HG02840 (cell line): ENCODE results near the gene NDST4.

Source experiments
- ATAC-seq: cut with Tn5 transposase; IDR thresholded peaks from one replicate; pipeline ENCODE4 v1.9.1; 2021; ENCODE audit warnings: mild to moderate bottlenecking, moderate library complexity, moderate number of reproducible peaks; ENCODE audit not compliant: unreplicated experiment, low FRiP score

The NDST4 gene

DNA sequence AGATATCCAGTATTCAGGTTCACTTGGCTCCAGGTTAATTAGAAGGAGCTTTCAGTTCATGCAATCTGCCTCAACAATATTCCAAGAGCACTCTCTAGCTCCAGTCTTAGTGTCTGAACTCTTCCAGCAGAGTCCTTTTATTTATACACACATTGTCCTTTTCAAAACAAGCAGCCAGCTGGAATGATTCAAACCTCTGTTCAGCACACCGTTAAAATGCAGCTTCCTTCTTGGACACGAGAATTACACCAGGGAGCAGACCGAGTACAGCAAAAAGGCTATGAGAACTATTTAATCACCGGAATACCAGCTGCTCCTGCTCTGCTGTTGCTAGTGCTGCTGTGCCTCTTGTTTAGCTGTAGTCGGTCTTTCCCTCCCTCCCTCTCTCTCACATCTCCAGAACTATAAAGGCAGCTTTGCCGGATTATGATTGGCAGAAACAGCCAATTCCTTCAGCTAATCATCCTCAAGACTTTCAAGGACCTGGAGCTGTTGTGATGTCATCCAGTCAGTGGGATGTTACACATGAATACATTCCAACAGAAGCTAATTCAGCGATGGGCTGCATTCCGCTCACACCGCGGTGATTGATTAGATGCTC lies at the start of gene NDST4:
NDST4 (minus strand) TSS at position 115 of the 601 bp plus-strand sequence. CDS start 36,584 bp downstream, outside the sequence.
- ATAC-seq: no peak

DNA sequence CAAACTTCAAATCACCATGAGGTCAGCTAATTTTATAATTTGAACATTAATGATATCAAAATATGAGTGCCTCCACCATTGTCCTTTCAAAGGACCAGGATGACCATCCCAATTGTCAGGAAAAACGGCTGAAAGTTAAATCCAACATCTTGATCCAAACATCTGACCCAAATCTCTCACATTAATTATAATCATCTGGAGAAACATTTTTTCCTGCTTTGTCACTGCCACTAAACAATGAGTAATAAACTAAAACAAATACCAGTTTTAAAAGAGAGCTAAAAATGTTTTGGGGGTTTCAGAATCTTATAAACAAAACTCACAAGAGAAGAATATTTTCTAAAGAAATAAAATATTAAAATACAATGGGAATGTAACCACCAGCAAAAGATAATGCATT lies 45.7 kb upstream of the NDST4 start:
- no peak for ATAC-seq

DNA sequence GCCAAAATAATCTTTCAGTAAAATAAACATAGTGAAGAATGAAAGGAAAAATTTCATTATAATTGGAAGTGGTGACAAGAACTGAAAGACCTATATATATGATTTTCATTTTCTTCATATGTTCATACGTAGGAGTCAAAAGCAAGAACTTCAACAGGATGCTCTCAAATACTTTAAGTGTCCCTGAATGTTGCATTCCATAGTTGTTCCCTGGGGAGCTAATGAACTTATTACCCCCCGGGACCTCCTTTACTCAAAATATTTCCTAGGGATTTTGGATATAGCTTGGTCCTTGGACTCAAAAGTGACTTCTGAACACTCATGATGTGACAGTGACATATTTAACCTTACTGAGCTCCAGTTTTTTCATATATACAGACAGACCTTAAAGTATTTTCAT lies 44.9 kb upstream of the NDST4 start:
- no peak for ATAC-seq

DNA sequence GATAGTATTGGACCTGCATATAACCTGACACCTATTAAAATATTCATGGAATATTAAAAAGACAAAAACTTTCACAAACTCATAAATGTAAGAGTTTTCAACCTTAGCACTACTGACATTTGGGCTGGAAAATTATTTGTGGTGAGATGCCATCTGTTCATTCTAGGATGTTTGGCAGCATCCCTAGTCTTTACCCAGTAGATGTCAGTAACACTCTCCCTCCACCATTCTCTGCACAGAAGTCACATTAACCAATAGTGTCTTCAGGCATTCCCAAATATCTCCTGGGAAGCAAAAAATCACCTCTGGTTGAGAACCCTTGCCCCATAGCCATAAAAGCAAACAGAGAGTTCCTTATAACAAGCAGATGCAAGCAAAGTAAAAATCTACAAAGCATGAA lies 41.4 kb upstream of the NDST4 start:
- ATAC-seq: no peak

DNA sequence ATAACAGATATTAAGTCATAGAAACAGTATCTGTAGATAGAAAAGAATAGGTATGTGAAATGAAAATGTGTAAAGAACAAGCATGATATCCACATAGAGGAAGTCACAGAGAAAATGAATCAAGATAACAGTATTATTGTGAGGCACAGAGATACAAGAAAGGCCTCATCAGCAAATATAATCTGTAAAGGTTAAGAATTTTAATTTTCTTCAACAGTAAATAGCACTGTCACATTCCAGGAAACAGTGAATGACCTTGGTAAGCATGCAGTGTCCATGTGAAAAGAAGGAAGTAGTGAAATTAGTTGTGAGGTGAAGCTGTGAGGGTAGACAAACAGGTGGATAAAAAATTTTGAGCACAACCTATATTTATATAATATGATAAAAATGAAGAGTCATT lies 39.5 kb upstream of the NDST4 start:
- no peak for ATAC-seq

DNA sequence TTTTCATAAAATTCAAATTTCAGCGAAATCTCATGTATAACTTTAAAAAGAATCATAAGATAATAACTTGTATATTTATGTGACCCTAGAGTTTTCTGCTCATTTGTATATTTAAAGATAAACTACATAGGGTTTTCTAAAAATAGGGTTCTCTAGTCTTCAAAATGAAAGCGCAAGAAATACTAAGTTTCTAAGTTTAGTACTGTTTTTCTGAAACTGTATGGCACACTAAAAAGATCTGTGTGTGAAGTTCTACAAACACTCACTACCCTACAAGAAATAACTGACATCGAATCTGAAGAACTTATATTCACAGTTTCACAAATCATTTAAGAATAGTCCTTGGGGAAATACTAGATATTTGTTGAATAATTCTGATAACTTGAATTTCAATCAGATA lies 38.7 kb upstream of the NDST4 start:
- no peak for ATAC-seq

DNA sequence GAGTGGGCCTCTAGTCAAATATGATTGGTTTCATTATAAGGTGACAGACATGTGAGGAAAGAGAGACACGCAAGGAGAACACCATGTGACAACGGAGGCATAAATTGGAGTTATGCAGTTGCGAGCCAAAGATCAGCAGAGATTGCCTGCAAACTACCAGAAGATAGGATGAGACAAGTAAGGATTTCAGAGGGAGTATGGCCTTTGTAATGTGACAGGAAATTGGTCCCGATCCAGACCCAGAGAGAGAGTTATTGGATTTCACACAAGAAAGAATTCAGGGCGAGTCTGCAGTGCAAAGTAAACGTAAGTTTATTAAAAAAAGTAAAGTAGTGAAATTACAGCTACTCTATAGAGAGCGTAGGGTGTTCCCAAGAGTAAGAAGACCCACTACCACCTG lies 35.7 kb upstream of the NDST4 start:
- no peak for ATAC-seq

DNA sequence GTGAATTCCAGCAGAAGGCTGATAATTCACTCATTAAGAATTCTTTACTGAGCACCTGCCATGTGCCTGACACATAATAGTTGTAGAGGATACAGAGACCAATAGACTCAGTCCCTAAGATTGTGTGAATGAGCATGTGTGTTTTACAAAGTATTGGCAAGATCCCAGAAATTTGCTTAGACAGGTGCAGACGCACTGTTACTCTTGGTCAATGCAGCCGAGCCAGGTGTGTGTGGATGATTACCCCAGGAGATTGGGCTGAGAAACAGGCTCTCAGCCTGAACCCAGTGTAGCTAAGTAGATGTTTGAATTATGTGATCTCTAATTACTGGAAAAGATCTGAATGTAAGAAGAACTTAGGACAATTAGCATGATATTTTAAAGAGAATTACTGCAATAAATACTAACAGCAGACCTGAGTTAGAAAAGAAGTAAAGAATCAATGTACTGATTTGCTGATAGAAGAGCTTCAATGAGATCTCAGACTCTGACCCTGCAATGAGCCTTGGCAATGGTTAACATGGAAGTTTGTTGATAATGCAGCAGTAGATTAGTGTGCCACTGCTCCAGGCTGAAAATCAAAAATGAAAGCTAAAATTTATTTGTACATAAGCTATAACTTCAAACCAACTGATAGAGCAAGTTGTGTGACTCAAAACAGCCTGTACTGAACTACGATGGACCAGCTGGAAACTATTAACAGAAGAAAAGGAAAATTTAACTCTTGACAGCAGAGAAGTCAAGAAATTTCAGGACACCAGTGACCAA lies 32.2 kb upstream of the NDST4 start:
- no peak for ATAC-seq

DNA sequence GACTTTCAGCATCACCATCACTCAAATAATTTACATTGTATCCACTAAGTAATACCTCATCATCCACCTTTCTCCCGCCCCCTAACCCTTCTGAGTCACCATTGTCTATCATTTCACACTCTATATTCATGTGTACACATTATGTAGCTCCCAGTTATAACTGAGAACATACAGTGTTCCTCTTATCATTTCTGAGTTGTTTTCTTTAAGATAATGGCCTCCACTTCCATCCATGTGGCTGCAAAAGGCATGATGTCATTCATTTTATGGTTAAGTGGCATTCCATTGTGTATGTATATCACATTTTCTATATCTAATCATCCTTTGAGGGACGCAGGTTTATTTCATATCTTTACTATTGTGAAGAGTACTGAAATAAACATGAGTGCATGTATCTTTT lies 14.6 kb upstream of the NDST4 start:
- ATAC-seq: no peak

DNA sequence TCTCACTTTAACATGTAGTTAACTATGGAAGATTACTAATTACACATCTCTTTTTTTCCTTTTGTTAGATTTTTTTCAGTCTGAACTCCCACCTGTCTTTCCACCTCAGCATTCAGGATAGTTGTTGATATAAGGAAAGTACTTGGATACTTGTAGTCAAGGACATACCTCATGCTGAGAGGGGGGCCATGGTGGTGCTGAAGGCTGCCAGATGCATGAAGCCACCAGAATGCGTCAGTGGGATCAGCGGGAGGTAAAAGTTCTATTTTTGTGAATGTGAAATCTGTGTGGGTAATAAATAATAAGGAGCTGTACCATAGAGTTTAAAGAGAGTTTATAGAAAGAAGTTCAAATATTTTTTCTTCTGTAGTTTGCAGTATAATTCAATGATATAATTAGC lies 13.1 kb upstream of the NDST4 start:
- no peak for ATAC-seq

DNA sequence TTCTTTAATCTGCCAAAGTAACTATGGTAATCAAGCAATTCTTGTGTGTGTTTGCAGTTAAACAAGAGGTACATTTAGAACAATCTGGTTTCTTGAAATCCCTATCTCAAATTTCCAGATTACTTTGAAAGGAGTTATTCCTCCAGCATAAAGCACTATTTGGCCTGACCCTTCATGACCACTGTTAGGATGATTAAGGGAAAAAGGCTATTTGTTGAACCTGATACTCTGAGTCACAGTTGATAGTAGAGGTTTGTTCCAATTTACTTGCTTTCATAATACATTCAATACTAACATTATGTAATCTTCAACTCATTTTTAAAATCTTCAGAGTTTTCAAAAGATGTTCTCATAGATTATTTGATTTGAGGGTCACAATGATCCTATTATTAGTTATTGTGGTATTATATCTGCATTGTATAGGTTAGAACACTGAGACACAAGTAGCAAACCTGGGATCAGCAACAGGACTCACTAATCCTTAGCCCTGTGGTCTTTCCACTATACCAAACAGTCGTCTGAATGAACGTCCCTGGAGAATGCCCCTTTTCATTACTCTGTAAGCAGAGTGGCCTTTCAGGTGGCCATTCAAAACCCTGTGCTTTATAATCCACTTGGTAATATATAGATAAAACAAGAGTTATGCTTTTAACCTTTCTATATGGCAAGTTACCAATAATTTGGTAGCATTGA lies 8.1 kb upstream of the NDST4 start:
- no peak for ATAC-seq

DNA sequence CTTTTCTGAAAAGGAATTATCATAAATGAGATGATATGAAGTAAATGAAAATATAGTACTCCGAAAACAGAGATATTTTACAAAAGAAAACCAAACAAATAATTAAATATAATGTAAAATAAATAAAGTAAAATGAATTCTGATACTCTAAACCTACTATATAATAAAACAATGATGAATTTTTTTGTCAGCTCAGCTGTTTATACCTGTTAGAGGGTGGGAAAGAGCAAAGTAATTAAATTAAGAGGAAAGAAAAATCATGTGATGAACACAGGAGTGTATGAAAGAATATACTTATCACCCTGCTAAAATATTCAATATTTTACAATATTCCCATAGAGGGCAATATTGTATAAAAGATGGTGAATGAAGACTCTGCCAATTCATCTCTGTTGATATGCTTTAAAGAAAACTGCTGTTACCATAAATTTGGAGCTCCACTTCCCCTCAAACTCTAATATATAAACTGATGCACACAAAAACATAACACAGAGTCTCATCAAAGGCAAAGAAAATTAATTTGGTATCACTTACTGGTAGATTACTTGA lies 6.5 kb upstream of the NDST4 start:
- ATAC-seq: no peak

DNA sequence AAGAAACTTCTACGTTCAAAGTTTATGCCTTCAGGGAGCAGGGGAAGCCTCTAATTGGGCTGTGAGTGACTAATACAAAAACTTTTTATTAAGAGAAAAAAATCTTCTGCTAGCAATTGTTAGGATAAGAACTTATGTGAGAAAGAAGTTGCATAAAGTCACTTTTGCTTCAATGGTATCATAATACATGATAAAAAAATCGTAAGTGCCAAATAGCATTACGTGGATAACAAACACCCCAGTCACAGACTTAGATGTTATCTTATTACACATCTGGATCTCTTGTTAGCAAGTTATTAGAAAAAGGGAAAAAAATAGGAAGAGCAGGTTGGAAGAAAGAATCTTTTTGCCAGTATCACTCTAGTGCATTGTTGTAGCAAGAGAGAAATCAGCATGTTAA lies 4.2 kb upstream of the NDST4 start:
- ATAC-seq: no peak

DNA sequence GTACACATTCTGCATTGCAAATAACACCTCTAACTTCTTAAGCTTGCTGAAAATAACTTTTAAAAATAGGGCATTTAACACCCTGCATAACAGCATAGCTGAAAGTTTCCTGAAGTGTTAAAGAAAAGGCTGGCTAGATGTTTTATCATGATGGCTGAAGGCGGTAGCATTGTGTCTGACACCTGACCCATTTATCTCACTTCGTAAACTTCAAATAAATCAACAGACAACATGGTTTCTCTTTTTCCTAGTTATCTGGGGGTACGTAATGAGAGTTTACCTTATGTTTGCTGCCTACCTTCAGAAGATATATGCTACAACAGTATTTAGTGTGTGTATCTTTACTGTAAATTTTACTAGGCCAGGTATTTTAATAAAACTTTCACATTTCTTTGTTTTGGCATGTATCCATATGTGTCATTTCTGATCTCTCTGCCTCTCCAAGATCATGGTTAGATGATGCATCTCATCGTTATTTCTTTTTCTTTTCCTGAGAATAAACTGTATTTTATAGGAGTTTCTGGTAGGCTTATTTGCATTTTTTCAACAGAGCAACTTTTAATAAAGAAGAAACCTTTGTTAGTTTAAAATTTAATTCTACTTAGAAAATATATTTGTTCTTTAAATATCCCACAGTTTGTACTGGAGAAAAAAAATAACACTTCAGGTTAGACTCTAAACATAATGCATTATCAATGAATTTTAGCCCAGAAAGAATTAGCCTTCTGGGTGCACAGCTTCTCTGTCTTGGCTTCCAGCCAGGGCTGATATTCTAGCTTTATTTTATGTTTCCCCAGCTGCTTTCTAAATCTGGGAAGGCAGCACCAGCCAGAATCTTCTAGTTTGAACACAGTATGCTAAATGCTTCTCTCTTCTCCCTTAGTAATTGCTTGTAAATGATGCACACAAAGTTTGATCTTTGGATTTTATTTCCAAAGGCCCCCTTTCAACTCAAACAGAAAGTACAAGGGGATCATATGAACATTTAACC lies 2.9 kb downstream of the NDST4 start:
- no peak for ATAC-seq

DNA sequence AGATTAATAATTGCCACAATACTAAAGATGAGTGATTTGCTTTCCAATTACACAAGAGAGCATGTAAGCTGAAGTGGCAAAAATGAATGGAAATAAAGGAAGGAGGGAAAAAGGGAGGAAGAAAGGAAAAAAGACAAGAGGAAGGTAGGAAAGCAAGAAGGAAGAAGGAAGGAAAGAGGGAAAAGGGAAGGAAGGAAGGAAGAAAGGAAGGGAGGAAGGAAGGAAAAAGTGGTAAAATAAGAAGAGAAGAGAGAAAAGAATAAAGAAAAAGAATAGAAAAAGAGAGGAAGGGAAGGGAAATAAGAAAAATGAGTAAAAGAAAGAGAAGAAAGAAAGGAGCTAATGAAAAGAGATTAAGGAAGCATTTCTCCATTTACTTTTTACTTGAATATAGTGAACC lies 4.6 kb downstream of the NDST4 start:
- ATAC-seq: no peak

DNA sequence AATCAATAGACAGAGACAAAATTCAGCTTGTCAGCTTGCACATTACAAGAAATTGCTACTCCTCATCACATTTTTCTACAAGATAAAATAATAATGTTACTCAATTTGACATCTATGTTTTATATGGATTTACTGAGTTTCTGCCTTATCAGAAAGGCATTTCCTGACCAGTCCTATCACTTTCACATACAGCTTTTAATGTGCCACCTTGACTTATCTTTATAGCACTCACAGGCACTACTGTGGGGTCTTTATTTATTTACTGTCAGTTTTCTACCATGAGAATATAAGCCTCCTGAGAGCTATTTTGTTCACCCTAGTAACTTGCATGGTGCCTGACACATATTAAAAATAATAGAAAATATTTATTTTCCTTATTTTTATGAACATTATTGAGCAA lies 6.0 kb downstream of the NDST4 start:
- ATAC-seq: no peak

DNA sequence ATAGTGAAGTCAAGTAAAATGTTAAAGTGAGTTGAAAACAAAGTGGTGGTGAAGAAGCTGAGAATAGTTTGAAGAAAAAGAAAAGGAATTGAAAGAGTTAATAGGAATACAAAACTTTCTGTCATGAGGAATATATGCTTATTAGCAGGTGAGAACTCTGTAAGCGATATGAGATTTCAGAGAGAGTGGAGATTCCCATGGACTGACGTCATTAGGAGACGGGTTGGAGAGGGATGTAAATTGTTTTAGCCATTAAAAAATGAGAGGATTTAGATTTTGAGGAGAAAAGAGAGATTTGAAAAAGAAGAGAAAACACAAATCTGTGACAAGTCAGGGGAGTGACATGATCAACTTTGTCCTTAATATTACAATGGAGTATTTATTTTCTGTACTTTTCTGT lies 11.7 kb downstream of the NDST4 start:
- no peak for ATAC-seq

DNA sequence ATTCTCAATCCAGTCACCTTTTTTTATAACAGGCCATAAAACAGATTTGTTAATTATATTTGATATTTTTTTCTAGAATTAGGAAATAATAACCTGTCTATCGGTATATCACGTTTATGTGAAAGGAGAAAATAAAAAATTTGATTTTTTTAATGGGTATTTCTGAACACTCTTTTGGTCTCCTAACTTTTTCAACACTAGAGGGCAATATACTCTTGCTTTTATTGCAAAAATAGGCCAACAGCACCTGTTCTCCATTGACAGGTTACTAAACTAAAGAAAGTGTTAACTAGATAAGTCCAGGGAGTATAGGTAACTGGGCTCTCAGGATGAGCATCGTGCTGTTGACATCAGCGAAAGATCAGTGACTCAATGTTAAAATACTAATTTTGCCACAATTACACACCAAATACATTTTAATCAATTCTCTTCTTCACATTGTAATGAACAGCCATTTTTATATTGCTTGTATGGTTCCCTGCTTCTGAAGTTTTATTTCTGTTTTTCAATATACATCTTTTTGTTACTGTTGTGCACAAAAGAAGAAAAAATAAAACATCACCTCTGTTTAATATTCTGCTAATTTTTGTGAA lies 22.8 kb downstream of the NDST4 start:
- ATAC-seq: no peak

DNA sequence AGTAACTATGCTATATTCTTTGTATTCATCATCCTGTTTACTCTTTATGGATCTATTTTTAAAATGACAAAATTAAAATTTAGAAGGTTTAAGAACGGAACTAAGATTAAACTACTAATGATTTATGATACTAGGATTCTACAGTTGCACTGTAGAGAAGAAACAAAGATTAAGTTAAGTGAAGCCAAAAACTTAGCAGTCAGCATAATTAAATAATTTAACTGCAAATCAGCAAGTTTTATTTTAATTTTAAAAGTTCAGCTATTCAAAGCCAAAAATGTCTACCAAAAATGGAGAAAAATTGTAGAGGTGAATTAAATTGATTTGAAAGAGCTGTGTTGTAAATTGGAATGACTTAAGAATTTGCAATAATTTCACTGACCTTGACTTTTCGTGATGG lies 30.8 kb downstream of the NDST4 start:
- no peak for ATAC-seq

DNA sequence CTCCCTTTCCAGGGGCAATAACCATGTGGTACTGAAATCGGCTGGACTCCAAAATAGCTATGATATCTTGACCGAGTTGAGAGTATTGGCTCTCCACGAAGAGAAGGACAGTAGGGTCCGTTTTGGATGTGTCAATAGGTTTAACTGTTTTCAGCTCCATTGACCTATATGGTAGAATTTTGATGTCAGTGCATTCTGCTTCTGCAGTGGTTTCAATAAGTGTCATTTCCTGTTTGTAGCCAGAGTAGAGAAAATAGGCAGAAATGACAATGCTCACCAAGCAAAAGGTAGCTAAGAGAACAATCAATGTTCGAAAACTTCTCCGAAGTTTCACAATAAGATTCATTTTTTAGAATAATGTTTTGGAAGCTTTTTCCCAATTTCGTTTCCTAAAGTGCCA lies 36.7 kb downstream of the NDST4 start:
- no peak for ATAC-seq
